Neural cell (in vitro differentiated cells): Measurements from ENCODE around the gene MAP3K7. TPM values are rescaled to one million over a fixed set of nuclear protein-coding genes. Genes with fewer than 3 reads are reported as not detected.

Source experiments
- H2AFZ ChIP-seq: fragments of 200-600, 300-800 bp; sonication (generic), shearing (Covaris generic); 2 replicates; pipeline ENCODE4 v1.6.0; 2014; ENCODE audit warnings: low read depth, mild to moderate bottlenecking, antibody characterized with exemption, low read length, moderate library complexity
- H3F3A ChIP-seq: fragments of 200-600 bp; shearing (Covaris generic); 2 replicates; pipeline ENCODE4 v1.6.1; 2016; ENCODE audit warnings: mild to moderate bottlenecking, moderate library complexity, mixed read lengths, antibody characterized with exemption, low read length; ENCODE audit not compliant: insufficient read depth, poor library complexity, severe bottlenecking
- H3K27ac ChIP-seq: fragments of 200-600, 300-800 bp; sonication (generic), shearing (Covaris generic); 2 replicates; pipeline ENCODE4 v1.5.1; 2014; ENCODE audit warnings: mild to moderate bottlenecking, low read length, moderate library complexity
- H3K27me3 ChIP-seq: fragments of 300-800, 200-600 bp; sonication (generic), shearing (Covaris generic); 2 replicates; pipeline ENCODE4 v1.6.0; 2014; ENCODE audit warnings: mild to moderate bottlenecking, low read depth, low read length, moderate library complexity; ENCODE audit not compliant: insufficient read depth
- H3K36me3 ChIP-seq: fragments of 300-800, 200-600 bp; sonication (generic), shearing (Covaris generic); 2 replicates; pipeline ENCODE4 v1.5.1; 2014; ENCODE audit warnings: mild to moderate bottlenecking, antibody characterized with exemption, low read length, moderate library complexity; ENCODE audit not compliant: insufficient read depth
- H3K4me2 ChIP-seq: fragments of 300-800, 200-600 bp; sonication (generic), shearing (Covaris generic); 2 replicates; pipeline ENCODE4 v1.6.0; 2014; ENCODE audit warnings: mild to moderate bottlenecking, low read length
- H3K4me3 ChIP-seq: fragments of 300-800, 200-600 bp; sonication (generic), shearing (Covaris generic); 2 replicates; pipeline ENCODE4 v1.5.1; 2014; ENCODE audit warnings: mild to moderate bottlenecking, low read length, moderate library complexity
- H3K79me2 ChIP-seq: fragments of 200-600 bp; shearing (Covaris generic); replicated peaks from 2 replicates; pipeline ENCODE4 v1.6.0; 2014; ENCODE audit warnings: mild to moderate bottlenecking, low read length, moderate library complexity; ENCODE audit not compliant: insufficient read depth
- H3K9ac ChIP-seq: fragments of 300-800, 200-600 bp; sonication (generic), shearing (Covaris generic); 2 replicates; pipeline ENCODE4 v1.6.1; 2016; ENCODE audit warnings: mild to moderate bottlenecking, low read length, mixed read lengths
- H3K9me2 ChIP-seq: fragments of 200-600 bp; shearing (Covaris generic); 2 replicates; pipeline ENCODE4 v1.6.1; 2016; ENCODE audit warnings: mild to moderate bottlenecking, low read length, mixed read lengths; ENCODE audit not compliant: insufficient read depth
- H3K9me3 ChIP-seq: fragments of 200-600, 300-800 bp; sonication (generic), shearing (Covaris generic); 2 replicates; pipeline ENCODE4 v1.6.1; 2016; ENCODE audit warnings: mild to moderate bottlenecking, mixed run types, low read length, moderate library complexity, mixed read lengths
- H4K20me1 ChIP-seq: fragments of 200-600 bp; shearing (Covaris generic); 2 replicates; pipeline ENCODE4 v1.6.1; 2016; ENCODE audit warnings: mild to moderate bottlenecking, mixed run types; ENCODE audit not compliant: insufficient read depth
- CTCF ChIP-seq: fragments of 450-650 bp; IDR thresholded peaks from 2 replicates; pipeline ENCODE4 v1.5.1; 2014; ENCODE audit warnings: antibody characterized with exemption, mild to moderate bottlenecking, moderate library complexity; ENCODE audit not compliant: poor library complexity, severe bottlenecking
- EP300 ChIP-seq: fragments of 450-650 bp; conservative IDR thresholded peaks from 2 replicates; pipeline ENCODE4 v1.6.1; 2014; ENCODE audit warnings: antibody characterized with exemption, mild to moderate bottlenecking, moderate library complexity; ENCODE audit not compliant: poor library complexity, severe bottlenecking
- EZH2 ChIP-seq: fragments of 200-600, 300-800 bp; shearing (Covaris generic), sonication (generic); IDR thresholded peaks from 2 replicates; pipeline ENCODE4 v1.6.1; 2014; ENCODE audit warnings: antibody characterized with exemption, low read length, borderline replicate concordance, mild to moderate bottlenecking; ENCODE audit not compliant: insufficient read depth, poor library complexity, severe bottlenecking
- MXI1 ChIP-seq: fragments of 450-650 bp; conservative IDR thresholded peaks from 2 replicates; pipeline ENCODE4 v1.6.1; 2014; ENCODE audit warnings: antibody characterized with exemption, mild to moderate bottlenecking; ENCODE audit not compliant: poor library complexity, severe bottlenecking
- POLR2AphosphoS5 ChIP-seq: IDR thresholded peaks from 2 replicates; pipeline ENCODE4 v1.6.1; 2012
- RAD21 ChIP-seq: fragments of 450-650 bp; conservative IDR thresholded peaks from 2 replicates; pipeline ENCODE4 v1.6.1; 2014; ENCODE audit warnings: antibody characterized with exemption, mild to moderate bottlenecking, moderate library complexity
- SMC3 ChIP-seq: fragments of 450-650 bp; conservative IDR thresholded peaks from 2 replicates; pipeline ENCODE4 v1.6.1; 2014; ENCODE audit warnings: antibody characterized with exemption, mild to moderate bottlenecking, moderate library complexity; ENCODE audit not compliant: poor library complexity
- TAF1 ChIP-seq: IDR thresholded peaks from 2 replicates; pipeline ENCODE4 v1.6.1; 2012; ENCODE audit warnings: low read depth
- polyA plus RNA-seq: library from polyadenylated mRNA; depleted of rRNA; stranded (reverse); fragments of >200 nt; gene quantifications from 2 replicates; pipeline ENCODE4 v1.2.3, GENCODE V29; 2014
- TF ChIP-seq, protein P1 (sequence below): IDR thresholded peaks from 2 replicates; pipeline ENCODE4 v1.6.1; 2012; ENCODE audit warnings: borderline replicate concordance

Gene MAP3K7
- polyA plus RNA-seq, 1 donor from 2014 or later, result 71.6 TPM

DNA sequence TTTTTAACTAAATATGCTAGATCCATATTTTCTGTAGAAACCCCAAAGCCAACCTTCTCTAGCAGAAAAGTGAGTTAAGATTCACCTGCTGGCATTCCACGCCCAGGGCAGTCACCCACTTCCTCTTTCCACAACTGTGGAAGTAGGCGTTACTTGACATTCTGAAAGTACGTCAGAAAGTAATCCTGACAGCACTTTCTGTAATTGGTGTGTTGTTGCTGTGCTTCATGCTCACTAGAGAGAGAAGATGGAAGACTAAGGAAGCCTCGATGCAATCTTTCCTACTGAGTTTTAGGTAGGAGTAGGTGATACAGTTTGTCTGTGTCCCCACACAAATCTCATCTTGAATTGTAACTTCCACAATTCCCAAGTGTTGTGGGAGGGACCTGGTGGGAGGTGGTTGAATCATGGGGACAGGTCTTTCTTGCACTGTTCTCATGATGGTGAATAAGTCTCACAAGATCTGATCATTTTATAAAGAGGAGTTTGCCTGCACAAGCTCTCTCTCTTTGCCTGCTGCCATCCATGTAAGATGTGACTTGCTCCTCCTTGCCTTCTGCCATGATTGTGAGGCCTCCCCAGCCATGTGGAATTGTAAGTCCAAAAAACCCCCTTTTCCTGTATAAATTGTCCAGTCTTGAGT is 101.1 kb downstream of the MAP3K7 start:
- no peak overlapping the region for H3K4me3 ChIP-seq

DNA sequence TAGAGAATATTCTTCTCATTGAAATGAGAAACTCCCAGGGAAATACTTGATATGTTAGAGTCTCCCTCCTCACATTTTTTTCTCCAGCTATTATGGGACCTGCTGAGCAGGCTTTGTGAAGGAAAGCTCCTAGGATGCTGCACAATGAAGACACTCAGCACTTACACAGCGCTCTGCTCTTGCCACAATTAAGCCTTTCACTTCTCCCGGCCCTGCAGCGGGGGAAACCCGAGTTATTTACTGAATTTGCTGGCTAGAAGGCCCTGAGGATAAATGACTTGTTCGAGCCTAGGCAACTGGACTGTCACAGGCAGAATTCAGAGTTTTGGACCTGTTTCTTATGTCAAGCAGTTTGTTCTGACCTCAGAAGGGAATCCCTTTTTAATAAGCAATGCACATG is 102.0 kb downstream of the MAP3K7 start:
- H3K36me3 ChIP-seq, result no peaks in the 10 kb centered on the region
- no peak overlapping the region for H2AFZ ChIP-seq
- H3K4me2 ChIP-seq, result peak overlapping the region; percentile 37
- H3K79me2 ChIP-seq, result no peaks in the 10 kb centered on the region
- peaks cover 10% of the 10 kb centered on the region for H3F3A ChIP-seq
- H3K4me3 ChIP-seq, result peak overlapping the region; percentile 28
- H3K9me3 ChIP-seq, result no peaks in the 10 kb centered on the region
- TF ChIP-seq EP300 (peak; percentile 52), SMC3 (peak; percentile 43), RAD21 (peak; percentile 17), POLR2AphosphoS5 (peak; percentile 71), MXI1 (no peak)
- TF ChIP-seq, protein P1, sequence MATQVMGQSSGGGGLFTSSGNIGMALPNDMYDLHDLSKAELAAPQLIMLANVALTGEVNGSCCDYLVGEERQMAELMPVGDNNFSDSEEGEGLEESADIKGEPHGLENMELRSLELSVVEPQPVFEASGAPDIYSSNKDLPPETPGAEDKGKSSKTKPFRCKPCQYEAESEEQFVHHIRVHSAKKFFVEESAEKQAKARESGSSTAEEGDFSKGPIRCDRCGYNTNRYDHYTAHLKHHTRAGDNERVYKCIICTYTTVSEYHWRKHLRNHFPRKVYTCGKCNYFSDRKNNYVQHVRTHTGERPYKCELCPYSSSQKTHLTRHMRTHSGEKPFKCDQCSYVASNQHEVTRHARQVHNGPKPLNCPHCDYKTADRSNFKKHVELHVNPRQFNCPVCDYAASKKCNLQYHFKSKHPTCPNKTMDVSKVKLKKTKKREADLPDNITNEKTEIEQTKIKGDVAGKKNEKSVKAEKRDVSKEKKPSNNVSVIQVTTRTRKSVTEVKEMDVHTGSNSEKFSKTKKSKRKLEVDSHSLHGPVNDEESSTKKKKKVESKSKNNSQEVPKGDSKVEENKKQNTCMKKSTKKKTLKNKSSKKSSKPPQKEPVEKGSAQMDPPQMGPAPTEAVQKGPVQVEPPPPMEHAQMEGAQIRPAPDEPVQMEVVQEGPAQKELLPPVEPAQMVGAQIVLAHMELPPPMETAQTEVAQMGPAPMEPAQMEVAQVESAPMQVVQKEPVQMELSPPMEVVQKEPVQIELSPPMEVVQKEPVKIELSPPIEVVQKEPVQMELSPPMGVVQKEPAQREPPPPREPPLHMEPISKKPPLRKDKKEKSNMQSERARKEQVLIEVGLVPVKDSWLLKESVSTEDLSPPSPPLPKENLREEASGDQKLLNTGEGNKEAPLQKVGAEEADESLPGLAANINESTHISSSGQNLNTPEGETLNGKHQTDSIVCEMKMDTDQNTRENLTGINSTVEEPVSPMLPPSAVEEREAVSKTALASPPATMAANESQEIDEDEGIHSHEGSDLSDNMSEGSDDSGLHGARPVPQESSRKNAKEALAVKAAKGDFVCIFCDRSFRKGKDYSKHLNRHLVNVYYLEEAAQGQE, result peak; percentile 65
- H3K9ac ChIP-seq, result peak overlapping the region; percentile 25
- no peaks in the 10 kb centered on the region for H3K27me3 ChIP-seq
- H3K27ac ChIP-seq, result peak overlapping the region; percentile 77
- no peaks in the 10 kb centered on the region for H3K9me2 ChIP-seq
- H4K20me1 ChIP-seq, result no peaks in the 10 kb centered on the region

More for the DNA sequence above, 101.1 kb downstream of the MAP3K7 start:
- Histone ChIP-seq H3K9ac (no peak overlapping the region), H2AFZ (no peak overlapping the region), H3K36me3 (no peaks in the 10 kb centered on the region), H3F3A (peaks cover 10% of the 10 kb centered on the region), H3K4me2 (peak overlapping the region; percentile 37), H3K27me3 (no peaks in the 10 kb centered on the region), H4K20me1 (no peaks in the 10 kb centered on the region), H3K9me2 (no peaks in the 10 kb centered on the region), H3K79me2 (no peaks in the 10 kb centered on the region), H3K9me3 (no peaks in the 10 kb centered on the region), H3K27ac (peak overlapping the region; percentile 77)
- no peak for TF ChIP-seq EZH2
- TF ChIP-seq EP300, result no peak
- no peak for TF ChIP-seq MXI1
- TF ChIP-seq, protein P1, result no peak
- TF ChIP-seq SMC3, result no peak
- TF ChIP-seq CTCF, result no peak
- no peak for TF ChIP-seq POLR2AphosphoS5
- no peak for TF ChIP-seq RAD21
- TF ChIP-seq TAF1, result no peak
